ENCODE results near the gene LCN15.

LCN15 gene

DNA sequence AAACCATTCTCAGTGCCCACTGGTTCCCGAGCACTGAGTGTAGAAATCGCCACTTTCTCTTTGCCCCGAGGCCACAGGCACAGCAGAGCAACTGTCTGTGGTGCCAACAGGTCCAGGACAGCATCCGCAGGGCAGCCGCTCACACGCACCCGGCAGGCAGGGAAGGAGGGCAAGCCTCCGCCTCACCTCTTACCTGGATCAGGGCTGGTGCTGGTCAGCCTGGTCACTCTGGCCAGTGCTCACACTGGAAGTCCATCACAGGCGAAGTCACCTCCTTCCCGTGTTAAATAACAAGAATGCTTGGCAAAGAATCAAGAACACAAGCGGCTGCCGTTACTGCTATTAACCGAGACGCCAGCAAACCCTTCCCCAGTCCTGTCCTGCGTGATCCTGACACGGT lies 38.2 kb downstream of the LCN15 start:
- Histone ChIP-seq H3K4me2 (peak overlapping the region; percentile 100), H4K20me1 (peaks cover 78% of the 10 kb centered on the region), H3K4me1 (peaks cover 80% of the 10 kb centered on the region), H3K4me3 (peak overlapping the region; percentile 89), H3K27ac (peak overlapping the region; percentile 93; the same call in 1 of the 2 replicates), H3K9ac (peak overlapping the region; percentile 97), H3K36me3 (peaks cover 60% of the 10 kb centered on the region), H3K9me3 (no peaks in the 10 kb centered on the region), H3K27me3 (no peaks in the 10 kb centered on the region)
- no peak for TF ChIP-seq Cebpa-rat (IDR thresholded peaks at IDR 0.05)

DNA sequence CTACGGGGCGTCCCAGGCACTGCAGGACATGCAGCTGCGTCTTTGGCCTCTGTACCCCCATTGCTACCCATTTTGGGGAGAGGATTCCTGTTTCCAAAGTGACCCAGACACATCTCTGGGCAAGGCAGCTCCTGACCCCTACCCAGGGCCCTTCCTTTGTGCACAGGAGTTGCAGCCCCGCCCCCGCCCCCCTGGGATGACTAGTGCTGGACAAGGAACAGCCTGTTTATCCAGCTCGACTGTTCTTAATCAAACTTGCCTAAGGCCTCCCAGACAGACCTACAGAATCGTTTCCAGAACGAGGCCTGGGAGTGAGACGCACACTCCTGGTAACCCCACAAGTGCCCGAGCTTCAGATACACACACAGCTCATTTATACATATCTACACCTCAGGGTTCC lies 38.7 kb downstream of the LCN15 start:
- Histone ChIP-seq H3K4me1 (peaks cover 80% of the 10 kb centered on the region), H3K4me2 (peak overlapping the region; percentile 100), H3K36me3 (peaks cover 65% of the 10 kb centered on the region), H4K20me1 (peaks cover 83% of the 10 kb centered on the region), H3K4me3 (peak overlapping the region; percentile 89), H3K27me3 (no peaks in the 10 kb centered on the region), H3K9ac (peak overlapping the region; percentile 97), H3K9me3 (no peaks in the 10 kb centered on the region), H3K27ac (peak overlapping the region; percentile 93; the same call in 1 of the 2 replicates)
- no peak for TF ChIP-seq Cebpa-rat (IDR thresholded peaks at IDR 0.05)

DNA sequence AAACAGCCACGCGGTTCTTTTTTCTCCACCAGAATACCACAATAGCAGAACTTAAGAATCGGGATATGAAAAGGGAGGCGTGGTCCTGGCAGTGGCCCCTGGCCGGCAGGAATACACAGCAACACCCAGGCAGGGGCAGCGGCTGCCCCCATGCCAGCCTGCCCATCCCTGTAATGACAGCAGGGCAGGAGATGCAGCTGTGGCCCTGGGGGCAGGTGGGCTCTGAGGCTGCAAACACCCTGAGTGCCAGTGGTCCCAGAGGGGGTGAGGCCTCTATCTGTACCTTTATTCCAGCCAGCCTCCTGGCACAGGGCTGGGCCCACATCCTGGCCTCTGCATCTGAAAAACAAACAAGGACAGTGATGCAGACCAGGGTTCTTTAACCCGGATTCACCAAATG lies 39.5 kb downstream of the LCN15 start:
- Histone ChIP-seq H3K27me3 (no peaks in the 10 kb centered on the region), H3K9me3 (no peaks in the 10 kb centered on the region), H4K20me1 (peaks cover 86% of the 10 kb centered on the region), H3K9ac (no peak overlapping the region), H3K4me3 (0 out of 2 replicates have a peak overlapping the region, but pooled peaks have one; percentile 89), H3K4me1 (peaks cover 80% of the 10 kb centered on the region), H3K36me3 (peaks cover 72% of the 10 kb centered on the region), H3K27ac (no peak overlapping the region), H3K4me2 (peak overlapping the region; percentile 100)
- TF ChIP-seq Cebpa-rat (IDR thresholded peaks at IDR 0.05) = no peak

DNA sequence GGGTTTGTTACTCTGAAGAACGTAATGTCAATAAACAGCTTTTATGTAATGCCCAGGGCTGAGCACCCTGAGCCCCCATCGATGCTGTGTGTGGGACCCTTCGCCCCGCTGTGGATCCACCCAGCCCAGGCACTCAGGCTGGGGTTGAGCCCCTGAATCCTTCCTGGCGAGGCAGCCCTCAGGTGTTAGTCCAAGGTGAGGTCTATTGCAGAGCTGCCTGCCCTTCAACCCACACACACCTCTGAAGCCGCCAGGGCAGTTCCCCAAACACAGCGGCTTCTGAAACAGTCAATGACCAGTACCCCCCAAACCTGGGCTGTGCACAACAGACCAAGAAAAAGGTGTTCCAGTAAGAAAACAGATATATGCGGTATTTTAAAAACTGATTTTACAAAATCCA lies 40.3 kb downstream of the LCN15 start:
- H3K9me3 ChIP-seq = no peaks in the 10 kb centered on the region
- peak overlapping the region; percentile 100; the same call in 1 of the 2 replicates for H3K4me2 ChIP-seq
- peaks cover 72% of the 10 kb centered on the region for H3K36me3 ChIP-seq
- no peaks in the 10 kb centered on the region for H3K27me3 ChIP-seq
- peaks cover 90% of the 10 kb centered on the region for H4K20me1 ChIP-seq
- no peak overlapping the region for H3K9ac ChIP-seq
- H3K27ac ChIP-seq = no peak overlapping the region
- H3K4me3 ChIP-seq = no peak overlapping the region
- TF ChIP-seq Cebpa-rat (IDR thresholded peaks at IDR 0.05) = no peak
- H3K4me1 ChIP-seq = peaks cover 80% of the 10 kb centered on the region

DNA sequence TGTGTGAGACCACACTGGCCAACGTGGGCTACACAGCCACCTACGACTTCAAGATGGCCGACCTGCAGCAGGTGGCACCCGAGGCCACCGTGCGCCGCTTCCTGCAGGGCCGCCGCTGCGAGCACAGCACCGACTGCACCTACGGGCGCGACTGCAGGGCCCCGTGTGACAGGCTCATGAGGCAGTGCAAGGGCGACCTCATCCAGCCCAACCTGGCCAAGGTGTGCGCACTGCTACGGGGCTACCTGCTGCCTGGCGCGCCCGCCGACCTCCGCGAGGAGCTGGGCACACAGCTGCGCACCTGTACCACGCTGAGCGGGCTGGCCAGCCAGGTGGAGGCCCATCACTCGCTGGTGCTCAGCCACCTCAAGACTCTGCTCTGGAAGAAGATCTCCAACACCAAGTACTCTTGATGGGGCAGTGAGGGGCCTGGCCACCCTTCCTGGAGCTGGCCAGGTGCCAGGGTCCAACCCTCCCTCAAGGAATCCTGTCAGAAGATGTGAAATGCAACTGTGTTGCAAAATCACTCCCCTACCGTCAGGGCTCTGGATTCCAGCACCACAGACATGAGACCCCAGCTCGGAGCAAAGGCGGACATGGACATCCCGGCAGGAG lies 40.8 kb downstream of the LCN15 start:
- no peaks in the 10 kb centered on the region for H3K27me3 ChIP-seq
- no peak overlapping the region for H3K27ac ChIP-seq
- H3K9me3 ChIP-seq = no peaks in the 10 kb centered on the region
- H3K4me3 ChIP-seq = no peak overlapping the region
- TF ChIP-seq Cebpa-rat (IDR thresholded peaks at IDR 0.05) = no peak
- H4K20me1 ChIP-seq = peaks cover 95% of the 10 kb centered on the region
- no peak overlapping the region for H3K9ac ChIP-seq
- no peak overlapping the region for H3K4me2 ChIP-seq
- H3K36me3 ChIP-seq = peaks cover 72% of the 10 kb centered on the region
- peaks cover 80% of the 10 kb centered on the region for H3K4me1 ChIP-seq

- Histone ChIP-seq H3K9ac (no peak overlapping the region), H3K4me1 (peaks cover 84% of the 10 kb centered on the region), H3K36me3 (peaks cover 75% of the 10 kb centered on the region), H3K4me2 (no peak overlapping the region), H3K4me3 (no peak overlapping the region), H3K27me3 (no peaks in the 10 kb centered on the region), H4K20me1 (peaks cover 100% of the 10 kb centered on the region), H3K9me3 (no peaks in the 10 kb centered on the region), H3K27ac (no peak overlapping the region)
- no peak for TF ChIP-seq Cebpa-rat (IDR thresholded peaks at IDR 0.05)
Observed at GRCh38 chr9:136722969-136723356, 41.4 kb downstream of the LCN15 start.

DNA sequence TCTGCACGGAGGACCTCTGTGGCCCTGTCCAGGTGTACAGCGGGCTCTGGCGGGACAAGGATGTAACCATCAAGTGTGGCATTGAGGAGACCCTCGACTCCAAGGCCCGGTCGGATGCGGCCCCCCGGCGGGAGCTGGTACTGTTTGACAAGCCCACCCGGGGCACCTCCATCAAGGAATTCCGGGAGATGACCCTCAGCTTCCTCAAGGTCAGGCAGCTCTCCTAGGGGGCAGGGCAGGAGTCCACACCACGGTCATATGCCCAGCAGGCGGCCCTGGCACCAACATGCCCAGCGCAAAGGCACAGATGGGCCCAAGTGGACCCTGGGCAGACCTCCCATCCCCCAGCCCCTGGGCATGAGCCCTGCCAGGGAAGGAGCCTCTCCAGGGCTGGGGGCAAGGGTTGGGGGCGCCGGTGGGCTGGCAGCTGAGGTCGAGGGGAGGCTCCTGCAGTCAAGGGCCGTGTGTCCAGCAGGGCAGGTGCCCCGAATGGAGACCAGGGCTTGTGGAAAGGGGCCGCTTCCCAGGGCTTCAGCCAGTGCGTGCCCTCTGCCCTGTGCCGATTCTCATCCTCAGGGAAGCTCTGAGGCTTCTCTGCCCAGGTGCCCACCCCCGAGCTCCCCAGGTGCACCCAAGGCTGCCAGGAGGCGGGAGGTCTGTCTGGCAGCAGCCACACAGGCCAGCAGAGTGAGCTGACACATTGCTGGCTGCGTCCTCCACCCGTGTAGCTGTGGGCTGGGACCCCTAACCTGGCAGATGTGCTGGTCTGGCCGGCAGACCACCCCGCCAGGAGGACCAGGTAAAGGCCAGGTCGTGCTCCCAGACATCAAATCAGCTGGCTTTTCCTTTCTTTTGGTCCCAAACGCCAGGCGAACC lies 42.0 kb downstream of the LCN15 start:
- TF ChIP-seq Cebpa-rat (IDR thresholded peaks at IDR 0.05) = no peak
- Histone ChIP-seq H4K20me1 (peaks cover 100% of the 10 kb centered on the region), H3K9me3 (no peaks in the 10 kb centered on the region), H3K27me3 (no peaks in the 10 kb centered on the region), H3K27ac (no peak overlapping the region), H3K4me3 (no peak overlapping the region), H3K9ac (no peak overlapping the region), H3K4me1 (peaks cover 90% of the 10 kb centered on the region), H3K36me3 (peaks cover 78% of the 10 kb centered on the region), H3K4me2 (no peak overlapping the region)

- TF ChIP-seq Cebpa-rat (IDR thresholded peaks at IDR 0.05) = no peak
- no peaks in the 10 kb centered on the region for H3K9me3 ChIP-seq
- no peak overlapping the region for H3K4me3 ChIP-seq
- no peak overlapping the region for H3K27ac ChIP-seq
- H3K4me1 ChIP-seq = peaks cover 98% of the 10 kb centered on the region
- no peak overlapping the region for H3K9ac ChIP-seq
- H4K20me1 ChIP-seq = peaks cover 100% of the 10 kb centered on the region
- H3K36me3 ChIP-seq = peaks cover 76% of the 10 kb centered on the region
- H3K4me2 ChIP-seq = peak overlapping the region; percentile 86; the same call in 1 of the 2 replicates
- H3K27me3 ChIP-seq = no peaks in the 10 kb centered on the region
Observed at GRCh38 chr9:136721339-136722092, 42.8 kb downstream of the LCN15 start.

- H3K27me3 ChIP-seq = no peaks in the 10 kb centered on the region
- no peaks in the 10 kb centered on the region for H3K9me3 ChIP-seq
- H4K20me1 ChIP-seq = peaks cover 100% of the 10 kb centered on the region
- H3K4me3 ChIP-seq = no peak overlapping the region
- H3K36me3 ChIP-seq = peaks cover 76% of the 10 kb centered on the region
- TF ChIP-seq Cebpa-rat (IDR thresholded peaks at IDR 0.05) = no peak
- H3K27ac ChIP-seq = peak overlapping the region; percentile 57
- H3K9ac ChIP-seq = no peak overlapping the region
- peak overlapping the region; percentile 86; the same call in 1 of the 2 replicates for H3K4me2 ChIP-seq
- peaks cover 98% of the 10 kb centered on the region for H3K4me1 ChIP-seq
Observed at GRCh38 chr9:136720898-136721338, 43.4 kb downstream of the LCN15 start.
